T-helper 1 cell (primary cell): ENCODE results near the gene THSD7B.
"Not testable (repeated sequence)": the region's sequence is repeated elsewhere in the genome, so short reads cannot be mapped to it uniquely, and the experiment has no call there.

Experiments used
- DNase-seq, 5 donors: peaks; one replicate each; pipeline ENCODE4 v3.0.0-alpha.2; 2012 to 2020

The THSD7B gene

GRCh38 chr2:137048455-137048854, 283.1 kb downstream of the THSD7B start:
- no peak for DNase-seq

- no peak for DNase-seq
These were observed 284.2 kb downstream of the THSD7B start for GRCh38 chr2:137049518-137049917.

- DNase-seq = no peak
These were observed 285.6 kb downstream of the THSD7B start for GRCh38 chr2:137050949-137051348.

DNA sequence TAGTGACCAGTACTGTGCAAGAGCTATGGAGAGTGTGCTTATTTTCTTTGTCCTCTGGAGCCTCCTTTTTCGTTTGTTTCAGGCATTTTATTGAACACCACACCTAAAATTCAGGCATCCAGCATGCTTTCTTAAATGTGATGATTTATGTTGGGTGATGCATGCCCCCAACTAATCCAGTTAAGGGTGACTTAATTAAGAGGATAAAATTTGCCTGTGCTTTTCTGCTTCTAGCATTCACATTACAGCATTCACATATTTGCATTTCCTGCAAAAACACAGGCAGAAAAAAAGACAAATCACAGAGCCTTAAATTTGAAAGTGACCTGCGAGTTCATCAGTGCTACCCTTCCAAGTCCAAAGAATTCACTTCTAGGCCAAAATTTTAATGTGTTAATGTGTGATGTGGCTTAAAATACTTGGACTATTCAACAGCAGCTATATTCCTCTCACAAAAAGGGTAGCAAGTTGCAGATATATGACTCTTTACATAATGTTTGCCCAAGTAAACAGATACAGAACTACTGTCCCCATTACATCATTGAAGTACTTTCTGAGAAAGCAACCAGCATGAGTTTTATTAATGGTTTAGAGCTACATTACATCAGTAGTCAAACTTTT, 286.5 kb downstream of the THSD7B start:
- DNase-seq = no peak

DNA sequence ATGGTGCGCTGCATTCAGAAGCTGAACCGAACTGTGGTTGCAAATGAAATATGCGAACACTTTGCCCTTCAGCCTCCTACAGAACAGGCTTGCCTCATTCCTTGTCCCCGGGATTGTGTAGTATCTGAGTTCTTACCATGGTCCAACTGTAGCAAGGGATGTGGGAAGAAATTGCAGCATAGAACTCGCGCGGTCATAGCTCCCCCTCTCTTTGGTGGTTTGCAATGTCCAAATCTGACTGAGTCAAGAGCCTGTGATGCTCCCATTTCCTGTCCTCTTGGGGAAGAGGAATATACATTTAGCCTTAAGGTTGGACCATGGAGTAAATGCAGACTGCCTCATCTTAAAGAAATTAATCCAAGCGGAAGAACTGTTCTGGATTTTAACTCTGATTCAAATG, 291.4 kb downstream of the THSD7B start:
- DNase-seq = no peak

DNA sequence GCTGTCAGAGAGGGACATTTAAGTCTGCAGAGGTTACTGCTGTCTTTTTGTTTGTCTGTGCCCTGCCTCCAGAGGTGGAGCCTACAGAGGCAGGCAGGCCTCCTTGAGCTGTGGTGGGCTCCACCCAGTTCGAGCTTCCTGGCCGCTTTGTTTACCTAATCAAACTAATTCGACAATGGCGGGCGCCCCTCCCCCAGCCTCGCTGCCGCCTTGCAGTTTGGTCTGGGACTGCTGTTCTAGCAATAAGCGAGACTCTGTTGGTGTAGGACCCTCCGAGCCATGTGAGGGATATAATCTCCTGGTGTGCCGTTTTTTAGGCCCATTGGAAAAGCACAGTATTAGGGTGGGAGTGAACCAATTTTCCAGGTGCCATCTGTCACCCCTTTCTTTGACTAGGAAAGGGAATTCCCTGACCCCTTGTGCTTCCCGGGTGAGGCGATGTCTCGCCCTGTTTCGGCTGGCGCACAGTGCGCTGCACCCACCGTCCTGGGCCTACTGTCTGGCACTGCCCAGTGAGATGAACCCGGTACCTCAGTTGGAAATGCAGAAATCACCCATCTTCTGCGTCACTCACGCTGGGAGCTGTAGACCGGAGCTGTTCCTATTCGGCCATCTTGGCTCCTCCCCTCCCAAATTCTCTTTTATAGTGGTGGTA, 310.9 kb downstream of the THSD7B start:
- DNase-seq = not testable (repeated sequence)

DNA sequence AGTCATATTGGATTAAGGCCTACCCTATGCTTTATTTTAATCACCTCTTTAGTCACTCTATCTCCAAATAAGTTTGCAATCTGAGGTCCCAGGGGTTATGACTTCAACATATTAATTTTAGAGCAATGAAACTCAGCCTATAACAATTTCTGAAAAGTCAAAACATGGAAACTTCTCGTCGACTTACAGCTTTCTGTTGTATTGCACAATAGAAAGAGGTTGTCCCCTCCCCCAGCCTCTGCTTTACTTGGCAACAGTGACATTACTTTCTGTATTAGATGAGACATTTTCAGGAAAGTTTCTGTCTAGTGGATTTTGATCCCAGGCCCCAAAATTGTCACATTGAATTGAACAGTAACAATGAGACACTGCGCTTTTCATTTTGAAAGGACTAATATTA, 326.4 kb downstream of the THSD7B start:
- no peak for DNase-seq

DNA sequence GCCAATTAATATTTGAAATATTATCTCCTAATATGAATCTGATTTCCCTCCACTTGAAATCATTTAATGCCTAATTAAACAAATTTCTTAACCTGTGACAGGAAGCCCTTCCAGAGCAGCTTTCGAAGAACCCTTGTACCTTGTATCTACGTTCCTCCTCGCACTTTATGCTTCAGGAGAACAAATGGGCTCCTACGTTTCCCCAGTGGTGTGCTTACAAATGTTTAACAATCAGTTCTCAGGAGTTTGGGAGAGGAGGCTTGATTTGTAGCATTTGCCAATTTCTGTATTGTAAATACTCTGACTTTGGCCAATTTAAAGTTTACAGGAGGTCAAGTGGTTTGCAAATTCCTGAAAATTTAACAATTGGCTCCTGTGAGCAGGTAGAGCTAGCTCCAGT, 327.8 kb downstream of the THSD7B start:
- DNase-seq = no peak

DNA sequence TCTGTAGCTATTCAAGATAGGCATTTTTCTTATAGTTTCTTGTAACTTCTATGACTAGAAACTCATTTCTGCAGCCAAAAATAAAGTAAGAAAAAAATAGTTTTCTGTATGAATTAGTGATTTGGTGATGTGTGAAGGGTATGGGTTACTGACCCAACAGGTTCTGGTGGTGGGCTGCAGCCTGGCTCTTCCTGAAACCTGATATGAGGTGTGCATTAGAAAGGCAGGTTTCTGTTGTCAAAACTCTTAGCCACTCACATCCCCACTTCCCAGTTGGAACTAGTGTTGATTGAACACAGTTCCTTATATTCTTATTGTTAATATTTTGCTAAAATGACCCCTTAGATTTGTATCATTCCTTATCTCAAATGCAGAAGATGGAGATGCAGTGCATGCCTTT, 330.8 kb downstream of the THSD7B start:
- no peak for DNase-seq

DNA sequence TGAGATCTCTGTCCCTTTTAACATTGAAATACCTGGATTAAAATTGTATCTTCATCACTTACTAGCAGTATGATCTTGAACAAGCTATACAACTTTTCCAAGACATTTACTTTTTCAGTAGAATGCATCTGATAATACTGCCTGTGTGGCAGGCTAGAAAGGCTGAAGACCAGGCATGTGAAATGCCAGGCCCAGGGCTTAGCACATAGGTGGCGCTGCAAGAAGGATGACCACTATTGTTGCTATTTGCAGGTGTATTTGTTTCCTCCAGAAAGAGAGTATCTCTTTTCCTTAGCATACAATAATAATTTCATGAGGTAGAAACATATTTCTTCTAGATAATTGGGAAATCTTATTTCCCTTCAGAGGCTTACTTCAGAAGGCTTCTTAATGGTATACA, 331.3 kb downstream of the THSD7B start:
- no peak for DNase-seq

DNA sequence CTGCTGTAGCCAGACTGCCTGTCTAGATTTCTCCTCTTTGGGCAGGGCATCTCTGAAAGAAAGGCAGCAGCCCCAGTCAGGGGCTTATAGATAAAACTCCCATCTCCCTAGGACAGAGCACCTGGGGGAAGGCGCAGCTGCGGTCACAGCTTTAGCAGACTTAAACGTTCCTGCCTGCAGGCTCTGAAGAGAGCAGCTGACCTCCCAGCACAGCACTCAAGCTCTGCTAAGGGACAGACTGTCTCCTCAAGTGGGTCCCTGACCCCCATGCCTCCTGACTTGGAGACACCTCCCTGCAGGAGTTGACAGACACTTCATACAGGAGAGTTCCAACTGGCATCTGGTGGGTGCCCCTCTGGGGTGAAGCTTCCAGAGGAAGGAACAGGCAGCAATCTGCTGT, 336.5 kb downstream of the THSD7B start:
- DNase-seq = not testable (repeated sequence)

- DNase-seq = no peak
These were observed 342.6 kb downstream of the THSD7B start for GRCh38 chr2:137107904-137108303.

GRCh38 chr2:137111896-137112295, 346.6 kb downstream of the THSD7B start:
- DNase-seq = no peak

DNA sequence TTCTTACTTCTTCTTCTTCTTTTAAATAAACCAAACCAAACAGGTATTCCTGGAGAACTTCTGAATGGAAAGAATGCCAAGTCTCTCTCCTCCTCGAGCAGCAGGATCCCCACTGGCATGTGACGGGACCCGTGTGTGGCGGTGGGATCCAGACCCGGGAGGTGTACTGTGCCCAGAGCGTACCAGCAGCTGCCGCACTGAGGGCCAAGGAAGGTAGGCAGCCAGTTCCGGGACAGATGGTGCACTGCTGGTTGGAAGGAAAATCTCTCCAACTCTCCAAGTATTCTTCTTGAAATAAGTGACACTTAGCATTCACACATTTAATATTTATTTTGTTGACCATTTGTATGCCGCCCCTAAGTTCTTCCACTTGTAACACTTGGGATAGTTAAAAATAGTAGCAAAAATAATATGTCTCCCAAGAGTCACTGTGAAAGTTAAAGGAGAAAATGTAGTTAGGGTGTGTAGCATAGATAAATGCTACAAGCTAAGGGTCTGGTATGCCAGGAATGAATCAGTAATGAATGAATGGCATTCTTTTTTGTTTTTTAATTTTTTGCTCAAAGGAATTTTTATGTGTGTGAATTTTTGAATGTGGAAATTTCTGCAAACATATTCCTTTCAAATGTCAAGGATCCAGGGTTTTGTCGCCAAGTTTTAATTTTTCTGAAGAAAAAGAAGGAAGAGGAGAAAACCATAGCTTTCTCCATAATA, 349.9 kb downstream of the THSD7B start:
- DNase-seq = no peak

DNA sequence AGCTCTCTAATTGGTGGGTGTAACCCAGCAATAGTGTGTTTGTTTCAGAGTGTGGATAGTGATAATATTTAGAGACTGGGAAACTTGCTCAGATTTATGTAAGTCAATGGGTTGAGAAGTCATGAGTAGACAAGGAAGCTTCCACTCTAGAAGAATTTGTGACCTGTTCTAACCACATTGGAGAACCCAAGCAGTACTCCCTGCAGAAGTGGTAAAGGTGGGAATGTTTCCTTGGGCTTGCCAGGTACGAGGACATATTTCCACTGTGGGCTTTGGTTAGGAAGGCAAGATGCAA, 350.4 kb downstream of the THSD7B start:
- DNase-seq = no peak

GRCh38 chr2:137117385-137117784, 352.0 kb downstream of the THSD7B start:
- DNase-seq = no peak

- DNase-seq = no peak
These were observed 352.8 kb downstream of the THSD7B start for GRCh38 chr2:137118140-137118539.

DNA sequence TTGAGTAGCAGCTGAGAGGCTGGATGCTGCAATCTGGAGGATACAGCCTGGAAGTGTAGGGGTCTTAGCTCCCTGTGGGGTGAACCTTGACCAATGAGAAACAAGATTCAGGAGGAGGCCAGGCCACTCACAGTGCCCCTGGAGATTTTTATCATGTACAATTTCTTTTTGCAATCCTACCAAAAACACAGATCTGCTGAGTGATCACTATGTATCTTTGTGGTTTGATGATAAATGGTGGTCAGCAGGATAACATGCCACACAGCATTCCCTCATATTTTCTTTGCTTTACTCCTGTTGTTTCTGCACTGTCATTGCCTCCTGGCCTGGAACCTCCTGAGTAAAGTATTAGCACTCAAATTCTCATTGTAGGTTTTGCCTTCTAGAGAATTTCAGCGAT, 357.9 kb downstream of the THSD7B start:
- DNase-seq = no peak

DNA sequence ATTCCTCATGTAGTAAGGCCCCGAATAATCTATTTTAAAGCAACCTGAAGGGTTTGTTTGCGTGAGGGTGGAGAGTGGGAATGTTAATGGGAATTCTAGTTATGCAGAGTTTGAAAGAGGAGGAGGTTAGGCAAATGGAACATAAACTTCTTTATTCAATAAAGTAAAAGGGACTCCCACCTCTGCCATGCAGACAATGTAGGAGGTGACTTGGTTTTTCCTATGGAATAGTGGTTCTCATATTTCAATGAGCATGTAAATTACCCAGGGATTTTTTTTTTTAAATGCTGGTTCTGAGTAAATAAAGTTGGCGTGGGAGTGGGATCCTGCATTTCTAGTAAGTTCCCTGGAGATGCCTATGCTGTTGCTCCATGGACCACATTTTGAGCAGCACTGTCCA, 367.9 kb downstream of the THSD7B start:
- DNase-seq = no peak

DNA sequence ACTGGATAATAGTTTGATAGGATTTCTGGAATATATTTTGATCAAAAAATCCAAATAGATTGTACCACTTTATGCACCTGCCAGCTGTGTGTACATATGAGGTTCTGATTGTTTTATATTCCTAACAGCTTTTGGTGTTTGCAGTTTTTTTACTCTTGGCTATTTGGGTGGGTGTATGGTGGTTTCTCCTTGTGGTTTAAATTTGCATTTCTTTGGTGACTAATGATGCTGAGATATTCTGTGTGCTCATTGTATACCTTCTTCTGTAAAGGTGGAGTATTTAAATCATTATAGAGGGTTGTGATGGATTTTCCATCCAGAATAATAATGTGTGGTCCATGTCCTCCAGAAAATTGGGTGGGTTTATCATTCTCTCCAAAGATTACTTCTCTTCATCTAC, 372.9 kb downstream of the THSD7B start:
- DNase-seq = no peak

DNA sequence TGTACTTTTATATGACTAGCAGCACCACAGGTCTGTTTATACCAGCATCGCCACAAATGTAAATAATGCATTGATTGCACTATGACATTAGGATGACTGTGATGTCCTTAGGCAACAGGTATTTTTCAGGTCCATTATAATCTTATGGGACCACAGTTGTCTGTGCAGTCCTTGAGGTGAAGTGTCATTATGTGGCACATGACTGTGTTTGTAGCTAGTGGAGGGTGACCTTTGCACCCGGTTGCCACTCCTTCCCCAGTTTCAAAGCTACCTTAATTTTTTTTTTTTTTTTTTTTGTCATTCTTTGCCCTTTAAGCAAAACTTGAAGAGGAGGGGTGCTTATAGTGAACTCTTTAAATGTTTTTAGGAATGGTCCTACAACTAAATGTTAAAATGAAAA, 386.4 kb downstream of the THSD7B start:
- DNase-seq = no peak

- DNase-seq = no peak
These were observed 389.6 kb downstream of the THSD7B start for GRCh38 chr2:137154946-137155345.

DNA sequence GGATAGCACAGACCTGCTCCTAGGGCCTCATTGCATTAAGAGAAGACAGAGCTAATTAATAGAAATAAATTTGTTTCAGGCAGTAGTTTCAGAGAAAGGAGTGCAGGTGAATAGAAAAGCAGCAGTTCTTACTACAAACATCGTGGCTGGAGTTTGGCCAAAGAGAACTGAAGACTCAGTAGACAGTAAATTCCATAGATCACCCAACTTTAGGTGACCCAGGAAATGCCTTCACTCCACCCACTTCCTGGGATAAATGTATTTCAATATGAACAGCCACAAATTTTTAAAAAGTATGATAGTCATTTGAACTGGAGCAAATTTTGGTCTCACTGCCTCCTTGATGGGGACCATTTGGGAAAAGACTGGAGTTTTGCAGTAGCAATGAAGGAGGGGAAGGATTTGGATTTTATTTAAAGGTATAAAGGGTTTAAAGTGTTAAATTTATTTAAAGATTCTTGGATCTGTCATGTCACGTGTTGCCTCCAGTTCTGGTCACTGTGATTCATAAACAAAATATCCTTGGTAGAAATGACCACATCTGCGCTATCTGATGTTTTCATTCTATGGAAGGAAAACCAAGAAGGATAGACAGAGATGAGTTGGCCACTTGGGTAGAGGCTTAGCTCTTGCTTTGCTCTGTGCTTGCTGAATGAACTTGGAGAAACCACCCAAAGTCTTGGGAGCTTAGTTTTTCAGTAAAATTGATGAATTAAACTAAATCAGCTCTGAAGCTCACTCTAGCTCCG, 390.2 kb downstream of the THSD7B start:
- DNase-seq = no peak
